PC-9 (cell line): Measurements from ENCODE around the gene SLC35F3. TPM values are rescaled to one million over a fixed set of nuclear protein-coding genes. Genes with fewer than 3 reads are reported as not detected.

ENCODE experiments used
- BruUV-seq: library from RNA; stranded (reverse); fragments of 400-500 nt; replicated peaks from 2 replicates; lab custom pipeline; 2021; lab: Mats Ljungman, UMichigan
- CTCF ChIA-PET: fragments of 300-600 bp; sonication (Branson Sonifier 250); formaldehyde crosslinking; loops from one replicate; lab custom pipeline; 2022; ENCODE audit warnings: antibody characterized with exemption; lab: Charles Lee
- POLR2A ChIA-PET: fragments of 300-600 bp; sonication (Branson Sonifier 250); formaldehyde crosslinking; loops from one replicate; lab custom pipeline; 2022; ENCODE audit warnings: antibody characterized with exemption; ENCODE audit not compliant: unreplicated experiment; lab: Charles Lee
- DNase-seq, 2 experiments: peaks; one replicate each; pipeline versions ENCODE4 v3.0.0 to v3.0.0-alpha.2; 2015 to 2022; ENCODE audit warnings: mixed read lengths in 1 of 2
- H2AFZ ChIP-seq: fragments of 200-600 bp; sonication (generic); 2 replicates; pipeline ENCODE4 v1.8.1; 2017; ENCODE audit warnings: antibody characterized with exemption
- H3F3A ChIP-seq: fragments of 200-600 bp; sonication (generic); 2 replicates; pipeline ENCODE4 v1.8.1; 2017; ENCODE audit warnings: antibody characterized with exemption, mild to moderate bottlenecking, low read depth; ENCODE audit not compliant: insufficient read depth
- H3K27ac ChIP-seq: fragments of 200-600 bp; sonication (generic); 2 replicates; pipeline ENCODE4 v1.6.1; 2016; ENCODE audit warnings: mixed run types
- H3K27me3 ChIP-seq: fragments of 200-600 bp; sonication (generic); 2 replicates; pipeline ENCODE4 v1.6.1; 2016; ENCODE audit warnings: low read depth, mixed run types; ENCODE audit not compliant: insufficient read depth
- H3K36me3 ChIP-seq: fragments of 200-600 bp; sonication (generic); 2 replicates; pipeline ENCODE4 v1.6.1; 2016; ENCODE audit warnings: low read depth, mixed run types
- H3K4me1 ChIP-seq: fragments of 200-600 bp; sonication (generic); replicated peaks from 2 replicates; pipeline ENCODE4 v1.6.1; 2016; ENCODE audit warnings: mixed run types; ENCODE audit not compliant: insufficient read depth
- H3K4me2 ChIP-seq: fragments of 200-600 bp; sonication (generic); 2 replicates; pipeline ENCODE4 v1.6.1; 2017; ENCODE audit warnings: mixed run types
- H3K4me3 ChIP-seq: fragments of 200-600 bp; sonication (generic); 2 replicates; pipeline ENCODE4 v1.6.1; 2016; ENCODE audit warnings: mixed run types
- H3K79me2 ChIP-seq: fragments of 200-600 bp; sonication (generic); 2 replicates; pipeline ENCODE4 v1.6.1; 2017; ENCODE audit warnings: low read depth, mixed run types
- H3K9me2 ChIP-seq: fragments of 200-600 bp; sonication (generic); 2 replicates; pipeline ENCODE4 v1.8.1; 2017; ENCODE audit warnings: mild to moderate bottlenecking; ENCODE audit not compliant: insufficient read depth
- H3K9me3 ChIP-seq: fragments of 200-600 bp; sonication (generic); 2 replicates; pipeline ENCODE4 v1.8.1; 2016; ENCODE audit warnings: low read depth; ENCODE audit not compliant: insufficient read depth
- H4K20me1 ChIP-seq: fragments of 200-600 bp; sonication (generic); 2 replicates; pipeline ENCODE4 v1.8.1; 2017; ENCODE audit not compliant: insufficient read depth
- CTCF ChIP-seq: fragments of 200-600 bp; sonication (generic); conservative IDR thresholded peaks from 2 replicates; pipeline ENCODE4 v1.6.1; 2017; ENCODE audit warnings: mixed run types, antibody characterized with exemption, mild to moderate bottlenecking, moderate library complexity
- EZH2 ChIP-seq: fragments of 200-600 bp; sonication (generic); IDR thresholded peaks from 2 replicates; pipeline ENCODE4 v1.8.0; 2017; ENCODE audit warnings: antibody characterized with exemption, low read depth
- intact Hi-C: fragments of 100-400 bp; cut with micrococcal nuclease; formaldehyde crosslinking; loops from one replicate; pipeline ENCODE4 v1.10.0; 2022; ENCODE audit not compliant: unreplicated experiment
- total RNA-seq: library from RNA; stranded (reverse); gene quantifications from 2 replicates; pipeline ENCODE4 v1.2.3, GENCODE V29; 2021

Gene SLC35F3
- total RNA-seq, 1 experiment from 2014 or later, result 6.1 TPM

GRCh38 chr1:233864578-233864977, 39.9 kb upstream of the SLC35F3 start:
- Histone ChIP-seq H3K4me2 (no peak overlapping the region), H3K79me2 (no peaks in the 10 kb centered on the region), H4K20me1 (no peaks in the 10 kb centered on the region), H3K27ac (no peak overlapping the region), H3K36me3 (no peaks in the 10 kb centered on the region), H3K4me1 (no peaks in the 10 kb centered on the region; the same call in 1 of the 2 replicates), H3K9me2 (no peaks in the 10 kb centered on the region), H3K4me3 (no peak overlapping the region), H3K27me3 (no peaks in the 10 kb centered on the region), H3F3A (no peaks in the 10 kb centered on the region), H3K9me3 (peaks cover 10% of the 10 kb centered on the region; the same call in 1 of the 2 replicates), H2AFZ (no peak overlapping the region)
- no peak for DNase-seq
- TF ChIP-seq EZH2 (no peak), CTCF (no peak)
- intact Hi-C loops, result no loop called here
- CTCF ChIA-PET, result no interaction called here
- BruUV-seq, result no TSS peak
- POLR2A ChIA-PET, result no interaction called here

DNA sequence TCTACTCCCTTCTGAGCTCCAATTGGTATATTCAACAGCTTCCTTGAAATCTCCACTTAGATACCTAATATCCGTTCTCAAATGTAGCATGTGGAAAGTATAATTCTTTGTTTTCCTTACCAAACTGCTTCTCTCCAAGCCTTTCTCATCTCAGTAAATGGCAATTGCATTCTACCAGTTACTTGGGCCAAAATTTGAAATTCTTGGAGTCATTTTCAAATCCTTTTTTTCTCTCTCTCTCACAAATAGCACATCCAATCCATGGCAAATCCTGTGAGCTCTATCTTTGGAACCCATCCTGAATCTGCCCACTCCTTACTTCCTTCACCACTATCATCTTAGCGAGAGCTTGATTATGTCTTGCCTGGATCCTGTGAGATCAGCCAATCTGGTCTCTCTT, 39.3 kb upstream of the SLC35F3 start:
- DNase-seq, result no peak
- CTCF ChIA-PET, result no interaction called here
- H3K36me3 ChIP-seq, result no peaks in the 10 kb centered on the region
- H3K27ac ChIP-seq, result no peak overlapping the region
- no peak overlapping the region for H2AFZ ChIP-seq
- H3K27me3 ChIP-seq, result no peaks in the 10 kb centered on the region
- POLR2A ChIA-PET, result interaction anchor here (0.7 kb wide), 1 partner anchor 18 kb away, joined by 3 read pairs; no protein-coding TSS in a partner anchor
- no peaks in the 10 kb centered on the region for H4K20me1 ChIP-seq
- no peaks in the 10 kb centered on the region for H3K4me1 ChIP-seq
- H3K4me2 ChIP-seq, result no peak overlapping the region
- H3F3A ChIP-seq, result no peaks in the 10 kb centered on the region
- TF ChIP-seq EZH2 (no peak), CTCF (no peak)
- no peaks in the 10 kb centered on the region for H3K79me2 ChIP-seq
- intact Hi-C loops, result no loop called here
- no TSS peak for BruUV-seq
- H3K9me3 ChIP-seq, result peaks cover 10% of the 10 kb centered on the region; the same call in 1 of the 2 replicates
- no peaks in the 10 kb centered on the region for H3K9me2 ChIP-seq
- H3K4me3 ChIP-seq, result no peak overlapping the region

DNA sequence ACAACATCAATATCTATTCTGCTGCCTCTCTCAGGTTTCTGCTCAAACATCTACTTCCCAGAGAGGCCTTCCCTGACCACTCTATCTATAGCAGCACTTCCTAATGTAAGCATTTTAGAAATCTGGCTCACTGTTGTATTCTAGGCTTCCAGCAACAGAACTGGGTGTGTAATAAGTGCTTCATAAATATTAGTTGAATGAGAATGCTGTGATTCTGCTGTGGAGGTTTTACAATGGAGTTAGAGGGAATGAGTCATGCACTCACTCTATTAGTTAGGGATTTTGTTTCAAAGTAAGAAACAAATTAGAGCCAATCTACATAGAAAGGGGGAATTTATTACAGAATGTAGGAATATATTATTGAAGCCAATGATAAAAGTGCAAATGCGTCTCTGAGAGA, 38.6 kb upstream of the SLC35F3 start:
- DNase-seq, result no peak
- peaks cover 10% of the 10 kb centered on the region; the same call in 1 of the 2 replicates for H3K9me3 ChIP-seq
- no peaks in the 10 kb centered on the region for H3K79me2 ChIP-seq
- no peaks in the 10 kb centered on the region for H3K27me3 ChIP-seq
- no peaks in the 10 kb centered on the region for H3F3A ChIP-seq
- H2AFZ ChIP-seq, result no peak overlapping the region
- no peak overlapping the region for H3K4me2 ChIP-seq
- H3K27ac ChIP-seq, result no peak overlapping the region
- BruUV-seq, result no TSS peak
- H3K9me2 ChIP-seq, result no peaks in the 10 kb centered on the region
- intact Hi-C loops, result no loop called here
- no peak overlapping the region for H3K4me3 ChIP-seq
- TF ChIP-seq CTCF (no peak), EZH2 (no peak)
- H3K4me1 ChIP-seq, result no peaks in the 10 kb centered on the region
- POLR2A ChIA-PET, result no interaction called here
- H3K36me3 ChIP-seq, result no peaks in the 10 kb centered on the region
- CTCF ChIA-PET, result no interaction called here
- no peaks in the 10 kb centered on the region for H4K20me1 ChIP-seq
